Right cardiac atrium (tissue), 5 donors: Measurements from ENCODE around the gene SLC22A4. TPM values are rescaled to one million over a fixed set of nuclear protein-coding genes. Genes with fewer than 3 reads are reported as not detected.

Source experiments
- ATAC-seq, 2 donors: fragments of 200-7000 bp; cut with Tn5 transposase; one replicate each; pipeline versions ENCODE4 v1.8.0 to v1.9.1; 2020; ENCODE audit warnings: moderate library complexity in 2 of 2, mild to moderate bottlenecking in 1 of 2
- DNase-seq, 3 donors: peaks; one replicate each; pipeline ENCODE4 v3.0.0-alpha.2; 2020
- H3K27ac ChIP-seq: one replicate; pipeline ENCODE4 v1.5.1; 2013; ENCODE audit warnings: mild to moderate bottlenecking, low read length, control low read depth, moderate library complexity
- H3K27me3 ChIP-seq: one replicate; pipeline ENCODE4 v1.6.1; 2013; ENCODE audit not compliant: control insufficient read depth, insufficient read depth
- H3K4me1 ChIP-seq: one replicate; pipeline ENCODE4 v1.6.1; 2013; ENCODE audit warnings: low read length; ENCODE audit not compliant: control insufficient read depth, insufficient read depth
- H3K4me3 ChIP-seq: one replicate; pipeline ENCODE4 v1.5.1; 2013; ENCODE audit warnings: low read length, control low read depth
- H3K9me3 ChIP-seq: one replicate; pipeline ENCODE4 v1.6.1; 2013; ENCODE audit warnings: low read length; ENCODE audit not compliant: control insufficient read depth
- WGBS: extraction: QIAGEN DNeasy Blood & Tissue Kit; methylation state at CpG from one replicate; pipeline ENCODE4 v1.1.7; 2013; 5-methylcytosine and 5-hydroxymethylcytosine counted together
- intact Hi-C, 4 donors: fragments of 100-400 bp; cut with DNase I; formaldehyde crosslinking; loops; one replicate each; pipeline versions ENCODE4 v1.11.0 to v1.14.0; 2022 to 2023
- polyA plus RNA-seq: library from polyadenylated mRNA; stranded (reverse); fragments of 200-250 nt; gene quantifications from one replicate; pipeline ENCODE4 v1.2.3, GENCODE V29; 2013
- total RNA-seq, 4 donors: library from RNA; stranded (reverse); fragmentation: NEBNext Ultra II Directional; extraction: Animal tissue kit (Norgen Biotek cat#: 25700); gene quantifications; one replicate each; pipeline ENCODE4 v1.2.1, GENCODE V29; 2021
- donor health status: healthy with polysubstance abuse.
- donor health status: DM: no; HTN: yes; CAD: no.
- donor health status: DM: no; HTN: no; CAD: no.
- donor health status: DM: no; HTN: yes; CAD: no; lungs with severe emphysema.
- donor health status: DM: yes; HTN: yes; CAD: no.

The SLC22A4 gene
- total and polyA plus RNA-seq, 5 donors, result 0.86 to 6.5 (median 2.1) TPM

DNA sequence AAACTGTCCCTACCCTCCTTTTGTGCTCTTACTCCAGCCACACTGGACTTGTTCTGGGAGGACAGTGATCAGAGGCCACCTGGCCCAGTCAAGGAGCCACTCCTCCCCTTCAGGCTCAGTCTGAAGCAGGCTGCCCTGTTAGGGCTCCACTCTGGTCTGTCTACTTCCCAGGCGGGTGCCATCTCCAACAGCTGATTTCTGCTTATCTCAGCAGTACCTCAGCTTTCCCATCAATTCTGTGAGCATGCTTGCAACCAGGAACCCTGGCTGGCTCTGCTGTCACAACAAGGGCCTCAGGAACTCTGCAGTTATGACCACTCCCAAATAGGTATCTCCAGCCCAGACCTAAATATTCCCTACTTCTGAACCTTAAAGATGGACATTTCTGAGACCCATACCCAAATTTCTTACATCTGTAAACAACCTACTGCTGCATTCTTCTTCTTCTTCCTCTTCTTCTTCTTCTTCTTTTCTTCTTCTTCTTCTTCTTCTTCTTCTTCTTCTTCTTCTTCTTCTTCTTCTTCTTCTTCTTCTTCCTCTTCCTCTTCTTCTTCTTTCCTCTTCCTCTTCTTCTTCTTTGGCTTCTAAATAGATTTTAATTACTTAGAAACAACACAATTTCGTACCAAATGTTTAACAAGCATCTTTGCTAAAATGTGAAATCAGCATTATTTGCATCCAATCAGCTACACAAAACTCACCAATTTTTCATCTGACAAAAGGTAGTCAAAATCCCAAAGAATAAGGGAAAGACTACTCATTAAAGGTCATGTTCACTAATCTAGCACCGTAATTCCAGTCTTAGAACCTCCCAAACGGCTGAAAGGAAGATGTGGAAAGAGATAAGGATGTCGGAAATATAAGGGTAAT is 13.6 kb upstream of the SLC22A4 start:
- no peak overlapping the region for H3K27ac ChIP-seq
- WGBS, result 77% methylated on average over 5 of the region's 5 CpGs

DNA sequence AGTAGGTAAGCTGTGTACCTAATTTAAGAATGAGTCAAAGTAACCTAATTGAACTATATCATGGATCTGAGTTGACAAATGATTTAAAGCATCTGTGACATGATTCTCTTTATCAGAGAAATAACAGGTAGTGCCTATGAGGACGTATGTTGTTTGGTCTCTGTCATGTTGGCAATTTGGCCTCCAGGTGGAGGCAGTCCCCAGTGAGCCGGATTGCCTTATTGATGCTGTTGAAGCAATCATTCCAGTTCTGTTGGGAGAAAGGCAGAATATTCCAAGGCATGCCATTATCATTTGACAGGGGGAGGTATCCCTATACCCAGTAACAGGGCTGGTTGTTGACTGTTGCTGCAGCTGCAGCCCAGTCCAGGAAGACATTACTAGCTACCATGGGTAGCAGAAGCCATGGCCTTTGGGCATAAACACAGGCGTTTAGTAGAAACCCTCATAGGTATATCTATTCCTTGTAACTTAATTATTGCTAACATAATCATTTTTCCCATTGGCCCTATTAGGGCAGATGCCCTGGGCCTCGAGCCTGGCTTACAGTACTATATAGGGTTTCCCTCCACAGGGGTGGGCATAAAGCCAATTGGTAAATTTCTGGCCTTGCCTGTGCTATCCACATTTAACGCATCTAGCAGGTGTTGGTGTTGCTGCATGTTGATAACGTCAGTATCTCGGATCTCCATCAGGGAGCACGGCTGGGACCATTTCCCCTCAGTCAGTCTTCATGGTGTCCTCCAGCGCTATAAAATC is 12.2 kb upstream of the SLC22A4 start:
- H3K4me1 ChIP-seq, result no peaks in the 10 kb centered on the region
- H3K9me3 ChIP-seq, result no peaks in the 10 kb centered on the region
- intact Hi-C loops, result loop anchor here in 1 of 4 donors (10.0 kb wide), 1 partner anchor 47 kb away; no protein-coding TSS in a partner anchor
- no peak for ATAC-seq
- H3K27me3 ChIP-seq, result no peaks in the 10 kb centered on the region
- no peak overlapping the region for H3K27ac ChIP-seq
- WGBS, result 87% methylated on average over 9 of the region's 9 CpGs
- no peak for DNase-seq
- no peak overlapping the region for H3K4me3 ChIP-seq

More for the DNA sequence above, 13.6 kb upstream of the SLC22A4 start:
- no peak for ATAC-seq
- H3K4me1 ChIP-seq, result no peaks in the 10 kb centered on the region
- intact Hi-C loops, result loop anchor here in 1 of 4 donors (10.0 kb wide), 1 partner anchor 46 kb away; no protein-coding TSS in a partner anchor
- H3K27me3 ChIP-seq, result no peaks in the 10 kb centered on the region
- no peaks in the 10 kb centered on the region for H3K9me3 ChIP-seq
- no peak for DNase-seq
- H3K4me3 ChIP-seq, result no peak overlapping the region

DNA sequence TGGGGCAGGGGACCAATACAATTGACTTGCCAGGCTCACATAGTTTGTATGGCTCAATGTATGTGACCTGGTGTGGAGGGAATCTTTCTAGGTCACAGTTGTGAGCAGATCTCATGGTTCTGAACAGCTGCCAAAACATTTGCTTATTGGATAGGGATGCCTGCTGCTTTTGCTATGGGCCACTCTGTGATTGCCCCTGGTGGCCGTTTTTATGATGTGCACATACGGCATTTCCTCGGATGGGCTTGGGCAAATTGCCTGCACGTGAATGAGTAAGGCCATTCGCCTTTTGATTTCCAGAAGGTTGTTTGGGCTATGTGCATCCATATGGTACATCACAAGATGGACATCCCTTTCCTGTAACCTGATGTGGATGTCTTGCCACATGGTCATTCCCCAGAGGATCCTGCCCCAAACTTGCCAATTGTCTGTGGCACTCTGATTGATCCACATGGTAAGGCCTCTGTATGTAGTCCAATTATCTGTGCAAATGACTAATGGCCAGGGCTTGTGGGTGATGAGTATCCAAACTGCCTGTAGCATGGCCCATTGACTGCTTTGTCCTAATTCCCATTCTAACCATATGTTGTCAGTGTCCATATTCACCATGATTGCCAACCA is 10.7 kb upstream of the SLC22A4 start:
- Histone ChIP-seq H3K27ac (no peak overlapping the region), H3K4me1 (no peaks in the 10 kb centered on the region), H3K9me3 (no peaks in the 10 kb centered on the region), H3K27me3 (no peaks in the 10 kb centered on the region), H3K4me3 (no peak overlapping the region)
- DNase-seq (peak in 2 of 3 donors; percentile 47 to 67), ATAC-seq (peak; percentile 44 to 56)
- intact Hi-C loops, result loop anchor here in 1 of 4 donors (10.0 kb wide), 1 partner anchor 49 kb away; no protein-coding TSS in a partner anchor
- 26% methylated on average over 5 of the region's 5 CpGs for WGBS

- DNase-seq, result no peak
- Histone ChIP-seq H3K4me1 (no peaks in the 10 kb centered on the region), H3K4me3 (no peak overlapping the region), H3K27ac (no peak overlapping the region), H3K9me3 (no peaks in the 10 kb centered on the region), H3K27me3 (no peaks in the 10 kb centered on the region)
- 51% methylated on average over 3 of the region's 3 CpGs for WGBS
- intact Hi-C loops, result loop anchor here in 1 of 4 donors (10.0 kb wide), 1 partner anchor 54 kb away; no protein-coding TSS in a partner anchor
- no peak for ATAC-seq
These were observed 5.1 kb upstream of the SLC22A4 start for GRCh38 chr5:132289097-132289496.

GRCh38 chr5:132291026-132291425 is 3.2 kb upstream of the SLC22A4 start:
- WGBS, result 97% methylated on average over 2 of the region's 2 CpGs
- Histone ChIP-seq H3K27ac (no peak overlapping the region), H3K27me3 (no peaks in the 10 kb centered on the region), H3K4me3 (no peak overlapping the region), H3K9me3 (no peaks in the 10 kb centered on the region), H3K4me1 (peaks cover 3% of the 10 kb centered on the region)
- intact Hi-C loops, result no loop called here
- ATAC-seq (no peak), DNase-seq (no peak)

- H3K27ac ChIP-seq, result peak overlapping the region; percentile 92
- no peaks in the 10 kb centered on the region for H3K9me3 ChIP-seq
- DNase-seq (peak; percentile 94 to 96 (median 95)), ATAC-seq (peak; percentile 78 to 82)
- H3K4me1 ChIP-seq, result peaks cover 3% of the 10 kb centered on the region
- peak overlapping the region; percentile 43 for H3K4me3 ChIP-seq
- no peaks in the 10 kb centered on the region for H3K27me3 ChIP-seq
- intact Hi-C loops, result no loop called here
- WGBS, result 1% methylated on average over 50 of the region's 50 CpGs
These were observed 865 bp upstream of the SLC22A4 start for GRCh38 chr5:132293066-132293991.

GRCh38 chr5:132294728-132295504 is 722 bp downstream of the SLC22A4 start:
- peaks cover 6% of the 10 kb centered on the region for H3K4me1 ChIP-seq
- peak overlapping the region; percentile 92 for H3K27ac ChIP-seq
- H3K27me3 ChIP-seq, result no peaks in the 10 kb centered on the region
- DNase-seq (peak; percentile 78 to 85 (median 81)), ATAC-seq (peak; percentile 7 to 62)
- peak overlapping the region; percentile 43 for H3K4me3 ChIP-seq
- intact Hi-C loops, result loop anchor here in 1 of 4 donors (5.0 kb wide), 1 partner anchor 67 kb away; no protein-coding TSS in a partner anchor
- no peaks in the 10 kb centered on the region for H3K9me3 ChIP-seq
- 8% methylated on average over 50 of the region's 50 CpGs for WGBS

- no peak for DNase-seq
- Histone ChIP-seq H3K4me1 (peaks cover 8% of the 10 kb centered on the region), H3K27me3 (no peaks in the 10 kb centered on the region), H3K4me3 (no peak overlapping the region), H3K27ac (peak overlapping the region; percentile 7), H3K9me3 (no peaks in the 10 kb centered on the region)
- WGBS, result 79% methylated on average over 8 of the region's 8 CpGs
- no peak for ATAC-seq
- intact Hi-C loops, result loop anchor here in 1 of 4 donors (5.0 kb wide), 1 partner anchor 67 kb away; no protein-coding TSS in a partner anchor
These were observed 1.6 kb downstream of the SLC22A4 start for GRCh38 chr5:132295505-132296411.
